GM11168 (cell line): Measurements from ENCODE around the gene MYRF.

Experiments
- in situ Hi-C: fragments of 300-500 bp; cut with MboI; formaldehyde crosslinking; loops from one replicate; pipeline ENCODE4 v1.12.0; 2022; ENCODE audit warnings: low sequenced_read_pairs; ENCODE audit not compliant: unreplicated experiment

The MYRF gene

GRCh38 chr11:61756147-61756451 is 3.7 kb downstream of the MYRF start:
- in situ Hi-C loops = no loop called here

GRCh38 chr11:61756452-61757212 is 4.2 kb downstream of the MYRF start:
- in situ Hi-C loops = no loop called here

GRCh38 chr11:61757213-61757862 is 4.9 kb downstream of the MYRF start:
- in situ Hi-C loops = no loop called here

DNA sequence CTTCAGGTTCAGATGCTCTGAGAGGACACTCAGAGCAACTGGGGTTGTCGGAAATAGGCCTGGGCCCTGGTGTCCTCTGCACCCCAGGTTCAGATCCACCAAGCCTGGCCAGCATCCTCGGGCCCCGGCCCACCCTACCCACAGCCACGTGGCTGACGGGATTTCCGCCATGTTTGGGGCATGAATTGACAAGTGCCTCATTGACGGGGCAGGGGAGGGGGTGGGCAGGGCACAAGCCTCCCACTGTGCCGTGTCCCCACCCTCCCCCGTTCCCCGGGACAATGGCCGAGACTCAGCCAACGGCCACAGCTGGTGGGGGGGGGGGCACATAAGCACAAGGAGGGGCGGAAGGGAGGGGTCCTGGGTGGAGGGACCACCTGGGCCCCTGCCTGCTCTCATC is 8.5 kb downstream of the MYRF start:
- in situ Hi-C loops = no loop called here

DNA sequence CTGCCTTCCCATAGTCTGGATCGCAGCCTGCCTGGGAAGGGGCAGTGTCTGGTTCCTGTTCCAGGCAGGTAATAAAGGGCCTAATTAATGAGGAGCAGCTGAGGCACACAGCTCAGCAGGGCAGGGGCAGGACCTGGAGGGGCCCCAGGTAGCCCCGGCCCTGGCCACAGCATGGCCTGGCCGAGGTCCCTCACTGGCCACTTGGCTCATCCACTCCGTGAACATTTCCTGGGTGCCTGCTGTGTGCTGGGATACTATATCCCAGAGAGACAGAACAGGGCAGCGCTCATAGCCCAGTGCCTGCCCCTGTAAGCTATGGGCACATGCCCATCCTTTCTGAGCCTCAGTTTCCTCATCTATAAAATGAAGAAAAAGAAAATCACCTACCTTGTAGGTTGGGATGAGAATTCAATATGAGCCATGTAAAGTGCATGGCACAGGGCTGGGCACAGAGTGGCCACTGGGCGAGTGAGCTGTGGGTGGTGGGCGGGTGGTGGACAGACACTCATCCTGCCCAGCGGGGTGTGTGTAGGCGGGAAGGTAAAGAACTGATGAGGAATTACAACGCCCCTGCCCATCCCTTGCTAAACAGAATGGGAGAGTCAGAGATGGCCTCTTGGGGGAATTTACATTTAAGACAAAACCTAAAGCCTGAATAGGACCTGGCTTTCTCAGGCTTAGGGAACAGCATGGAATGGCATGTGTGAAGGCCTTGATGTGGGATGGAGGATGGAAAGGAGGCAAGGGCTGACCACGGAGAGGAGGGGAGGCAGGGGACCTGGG is 9.2 kb downstream of the MYRF start:
- in situ Hi-C loops = no loop called here

DNA sequence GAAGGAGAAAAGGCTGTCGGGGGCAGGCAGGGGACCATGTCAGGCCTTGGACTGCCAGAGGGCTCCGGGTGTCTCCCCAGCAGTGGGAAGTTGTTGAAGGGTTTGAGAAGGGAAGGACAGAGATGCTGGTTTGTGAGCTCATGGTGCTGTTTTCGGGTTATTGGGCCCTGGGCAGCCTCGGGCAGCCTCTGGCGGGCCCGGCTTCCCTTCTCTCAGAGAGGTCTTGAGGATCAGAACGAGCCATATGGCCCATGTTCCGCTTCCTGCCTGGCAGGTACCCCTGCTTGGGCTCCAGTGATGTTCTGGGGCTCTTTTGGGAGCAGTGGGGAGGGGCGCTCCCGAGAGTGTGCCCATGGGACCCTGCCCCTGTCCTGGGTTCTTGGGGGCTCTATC is 9.8 kb downstream of the MYRF start:
- in situ Hi-C loops = no loop called here

GRCh38 chr11:61762798-61763197 is 10.4 kb downstream of the MYRF start:
- in situ Hi-C loops = no loop called here

- in situ Hi-C loops = no loop called here
Observed at GRCh38 chr11:61763930-61764605, 11.6 kb downstream of the MYRF start.

DNA sequence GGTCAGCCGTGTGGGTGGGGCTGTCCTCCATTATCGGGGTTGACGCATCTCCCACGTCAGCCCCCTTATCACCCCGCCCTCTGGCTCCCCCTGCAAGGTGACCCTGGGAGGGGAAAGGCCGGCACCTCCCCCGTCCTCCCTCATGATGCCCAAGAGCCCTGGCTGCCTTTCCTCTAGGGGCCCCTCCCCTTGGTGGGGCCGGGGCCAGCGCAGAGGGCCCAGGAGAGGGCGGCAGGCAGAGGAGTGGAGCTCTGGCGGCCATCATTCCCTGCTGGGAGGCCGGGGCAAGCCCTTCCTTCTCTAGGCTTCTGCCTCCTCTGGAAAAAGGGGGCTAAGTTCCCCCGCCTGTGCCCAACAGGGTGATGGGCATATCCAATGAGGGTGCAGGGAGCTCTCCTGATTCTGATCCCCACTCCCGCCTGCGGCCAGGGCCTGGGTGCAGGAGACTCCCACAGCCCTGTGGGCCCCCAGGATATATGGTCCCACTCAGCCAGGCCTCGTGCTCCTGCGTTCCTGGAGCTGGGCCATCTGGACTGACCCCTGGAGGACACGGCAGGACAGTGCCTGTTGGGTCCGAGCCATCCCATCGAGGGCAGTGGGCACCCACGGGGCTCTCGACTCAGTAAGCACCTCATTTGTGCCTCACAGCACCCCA is 12.3 kb downstream of the MYRF start:
- in situ Hi-C loops = no loop called here

GRCh38 chr11:61765550-61766253 is 13.3 kb downstream of the MYRF start:
- in situ Hi-C loops = no loop called here

GRCh38 chr11:61766353-61766841 is 14.0 kb downstream of the MYRF start:
- in situ Hi-C loops = no loop called here

GRCh38 chr11:61768376-61769076 is 16.1 kb downstream of the MYRF start:
- in situ Hi-C loops = no loop called here

DNA sequence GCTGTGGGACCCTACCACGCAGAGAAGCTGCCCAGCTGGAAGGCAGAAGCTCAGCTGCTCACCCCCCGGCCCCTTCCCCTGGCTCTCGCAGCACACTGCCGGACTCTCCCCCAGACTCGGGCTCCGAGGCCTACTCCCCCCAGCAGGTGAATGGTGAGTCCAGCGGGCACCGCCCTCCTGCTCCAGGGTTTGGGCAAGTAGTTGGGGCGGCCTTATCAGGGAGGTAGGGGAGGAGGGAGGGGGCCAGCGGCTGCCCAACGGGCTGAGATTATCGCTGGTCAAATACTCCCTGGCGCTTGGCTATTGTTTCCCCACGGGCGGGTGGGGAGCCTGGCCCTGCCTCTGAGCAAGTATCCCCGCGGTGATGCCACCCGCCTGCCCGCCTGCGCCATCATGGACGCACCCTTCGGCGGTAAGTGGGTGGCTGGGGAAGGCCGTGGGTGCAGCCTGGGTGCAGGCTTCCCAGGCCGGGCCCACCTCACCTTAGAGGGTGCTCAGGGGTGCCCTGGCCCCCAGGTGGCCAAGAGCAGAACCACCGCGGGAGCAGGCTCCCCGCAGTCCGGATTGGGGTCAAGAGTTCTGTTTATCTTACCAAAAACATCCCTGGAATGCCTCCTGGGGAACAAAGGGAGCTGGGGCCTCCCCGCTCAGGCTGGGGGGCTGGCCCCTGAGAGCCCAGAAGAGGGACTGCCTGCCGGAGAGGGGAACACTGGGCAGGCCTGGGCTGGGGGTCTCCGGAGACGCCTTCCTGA is 16.9 kb downstream of the MYRF start:
- in situ Hi-C loops = no loop called here

DNA sequence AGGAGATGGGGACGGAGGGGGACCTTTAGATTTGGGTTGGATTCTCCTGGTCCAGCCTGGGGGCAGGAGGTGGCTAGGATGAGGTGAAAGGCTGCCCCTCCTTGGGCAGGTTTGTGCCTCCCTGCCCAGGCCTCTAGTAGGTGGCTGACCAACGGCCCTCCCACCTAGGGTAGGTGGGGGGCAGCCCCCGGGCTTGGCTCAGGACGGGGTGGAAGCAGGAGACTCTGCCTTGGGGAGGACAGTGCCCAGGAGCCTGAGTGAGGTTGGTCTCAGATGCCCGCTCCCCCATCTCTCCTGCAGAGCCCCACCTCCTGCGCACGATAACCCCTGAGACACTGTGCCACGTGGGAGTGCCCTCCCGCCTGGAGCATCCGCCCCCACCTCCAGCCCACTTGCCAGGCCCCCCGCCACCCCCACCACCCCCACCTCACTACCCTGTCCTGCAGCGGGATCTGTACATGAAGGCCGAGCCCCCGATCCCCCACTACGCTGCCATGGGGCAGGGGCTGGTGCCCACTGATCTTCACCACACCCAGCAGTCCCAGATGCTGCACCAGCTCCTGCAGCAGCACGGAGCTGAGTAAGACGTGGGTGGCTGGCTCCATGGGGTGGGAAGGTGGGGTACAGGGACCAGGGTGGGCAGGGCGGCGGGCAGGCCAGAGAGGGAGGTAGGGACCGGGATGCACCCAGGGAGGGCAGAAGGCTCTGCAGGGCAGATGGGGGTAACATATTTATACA is 17.7 kb downstream of the MYRF start:
- in situ Hi-C loops = no loop called here

DNA sequence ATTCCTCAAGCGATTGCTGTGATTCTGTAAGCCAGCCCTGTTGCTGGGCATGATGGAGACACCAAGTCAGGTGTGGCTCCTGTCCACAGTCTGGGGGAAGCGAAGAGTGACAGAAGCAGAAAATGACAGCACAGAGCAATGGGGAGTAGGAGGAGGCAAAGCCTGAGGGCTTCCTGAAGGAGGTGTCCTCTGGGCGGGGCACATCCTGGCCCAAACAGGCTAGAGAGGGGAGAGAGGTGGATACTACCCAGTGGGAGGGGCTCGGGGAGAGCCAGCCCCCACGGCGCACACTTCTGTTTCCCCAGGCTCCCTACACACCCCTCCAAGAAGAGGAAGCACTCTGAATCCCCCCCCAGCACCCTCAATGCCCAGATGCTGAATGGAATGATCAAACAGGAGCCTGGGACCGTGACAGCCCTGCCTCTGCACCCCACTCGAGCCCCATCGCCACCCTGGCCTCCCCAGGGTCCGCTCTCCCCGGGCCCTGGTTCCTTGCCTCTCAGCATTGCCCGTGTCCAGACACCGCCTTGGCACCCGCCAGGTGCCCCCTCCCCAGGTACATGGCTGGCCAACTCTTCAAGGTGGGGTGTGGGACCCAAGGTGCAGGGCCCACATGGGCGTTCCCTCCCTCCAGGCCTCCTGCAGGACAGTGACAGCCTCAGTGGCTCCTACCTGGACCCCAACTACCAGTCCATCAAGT is 18.9 kb downstream of the MYRF start:
- in situ Hi-C loops = no loop called here

DNA sequence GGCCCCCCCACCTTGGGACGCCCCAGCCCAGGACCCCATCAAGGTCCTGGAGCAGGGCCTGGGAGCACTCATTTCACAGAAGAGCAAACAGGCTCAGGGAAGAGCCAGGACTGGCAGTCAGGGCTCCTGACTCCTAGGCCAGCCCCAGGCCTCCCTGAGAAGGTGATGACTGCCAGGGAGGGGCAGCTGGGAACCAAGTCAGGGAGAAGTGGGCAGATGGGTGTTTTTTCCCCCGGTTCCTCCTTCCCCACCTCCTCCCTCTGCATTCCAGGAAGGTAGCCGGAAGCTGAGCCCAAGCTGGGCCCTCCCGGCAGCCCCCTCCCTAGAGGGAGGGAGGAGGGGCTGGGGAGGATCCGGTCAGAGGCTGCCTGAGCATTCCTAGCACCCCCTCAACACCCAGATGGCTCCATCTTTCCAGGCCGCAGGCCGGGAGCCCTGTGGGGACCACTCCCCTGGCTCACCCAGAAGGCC is 19.6 kb downstream of the MYRF start:
- in situ Hi-C loops = no loop called here

DNA sequence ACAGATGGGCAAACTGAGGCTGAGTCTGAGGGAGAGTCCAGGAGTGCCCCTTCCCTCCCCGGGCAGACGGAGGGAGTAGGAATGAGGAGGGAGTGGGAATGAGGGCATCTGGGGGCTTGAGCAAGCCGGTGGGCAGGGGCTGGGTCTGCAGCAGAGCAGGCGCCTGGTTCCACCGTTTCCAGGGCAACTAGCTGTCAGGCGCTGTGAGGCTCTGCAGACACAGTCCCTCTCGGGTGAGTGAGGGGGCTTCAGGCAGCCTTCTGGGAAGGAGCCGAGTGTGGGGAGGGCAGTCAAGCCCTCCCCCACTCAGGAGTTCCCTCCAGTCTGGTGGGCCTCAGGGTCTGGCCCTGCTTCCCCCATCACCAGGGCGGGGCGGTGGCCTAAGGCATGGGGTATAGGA is 20.9 kb downstream of the MYRF start:
- in situ Hi-C loops = no loop called here
